ENCODE data around the gene COL4A5.

Gene COL4A5

GRCh38 chrX:108396986-108397385 is 42.7 kb upstream of the COL4A5 start:
- H3K9me3 ChIP-seq (ENCODE audit: control insufficient read depth, insufficient read depth, low read depth, low read length) = no peaks in the 10 kb centered on the region
- peaks cover 10% of the 10 kb centered on the region for H3K4me1 ChIP-seq (ENCODE audit: control insufficient read depth, insufficient read depth, low read length)
- no peak overlapping the region for H3K4me3 ChIP-seq (ENCODE audit: low read depth, low read length)
- H3K36me3 ChIP-seq (ENCODE audit: control insufficient read depth in 2 of 2, insufficient read depth in 1 of 2, low read length in 2 of 2) = no peaks in the 10 kb centered on the region
- CTCF ChIA-PET = interaction anchor here (1.0 to 1.4 kb wide), 2 partner anchors 23 to 172 kb away, joined by 3 to 4 read pairs; no protein-coding TSS in a partner anchor
- no peak overlapping the region for H3K27ac ChIP-seq (ENCODE audit: extremely low read depth, low read depth, low read length)
- TF ChIP-seq ZNF548 (tag by site-specific recombination; IDR thresholded peaks at IDR 0.05) (no peak), ZNF571 (tag by site-specific recombination; IDR thresholded peaks at IDR 0.05) (no peak), FEZF1 (tag by site-specific recombination; IDR thresholded peaks at IDR 0.05) (no peak), ZNF549 (tag by site-specific recombination; IDR thresholded peaks at IDR 0.05) (no peak), ZNF184 (tag by site-specific recombination; IDR thresholded peaks at IDR 0.05) (no peak), KLF9 (tag by site-specific recombination; IDR thresholded peaks at IDR 0.05; ENCODE audit: low read depth) (no peak), ELK4 (IDR thresholded peaks at IDR 0.05; ENCODE audit: borderline replicate concordance, low read depth, low read length) (no peak), ZNF473 (tag by site-specific recombination; IDR thresholded peaks at IDR 0.05) (no peak), ZNF76 (tag by site-specific recombination; IDR thresholded peaks at IDR 0.05; ENCODE audit: borderline replicate concordance, low read depth) (no peak), ZNF335 (tag by site-specific recombination; conservative IDR thresholded peaks at IDR 0.05) (no peak), KLF17 (tag by site-specific recombination; IDR thresholded peaks at IDR 0.05) (no peak), TCF7L2 (IDR thresholded peaks at IDR 0.05; ENCODE audit: borderline replicate concordance, low read depth, low read length) (no peak)
- TF ChIP-seq, protein P1, sequence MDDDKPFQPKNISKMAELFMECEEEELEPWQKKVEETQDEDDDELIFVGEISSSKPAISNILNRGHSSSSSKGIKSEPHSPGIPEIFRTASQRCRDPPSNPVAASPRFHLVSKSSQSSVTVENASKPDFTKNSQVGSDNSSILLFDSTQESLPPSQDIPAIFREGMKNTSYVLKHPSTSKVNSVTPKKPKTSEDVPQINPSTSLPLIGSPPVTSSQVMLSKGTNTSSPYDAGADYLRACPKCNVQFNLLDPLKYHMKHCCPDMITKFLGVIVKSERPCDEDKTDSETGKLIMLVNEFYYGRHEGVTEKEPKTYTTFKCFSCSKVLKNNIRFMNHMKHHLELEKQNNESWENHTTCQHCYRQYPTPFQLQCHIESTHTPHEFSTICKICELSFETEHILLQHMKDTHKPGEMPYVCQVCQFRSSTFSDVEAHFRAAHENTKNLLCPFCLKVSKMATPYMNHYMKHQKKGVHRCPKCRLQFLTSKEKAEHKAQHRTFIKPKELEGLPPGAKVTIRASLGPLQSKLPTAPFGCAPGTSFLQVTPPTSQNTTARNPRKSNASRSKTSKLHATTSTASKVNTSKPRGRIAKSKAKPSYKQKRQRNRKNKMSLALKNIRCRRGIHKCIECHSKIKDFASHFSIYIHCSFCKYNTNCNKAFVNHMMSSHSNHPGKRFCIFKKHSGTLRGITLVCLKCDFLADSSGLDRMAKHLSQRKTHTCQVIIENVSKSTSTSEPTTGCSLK (tag by site-specific recombination; IDR thresholded peaks at IDR 0.05) = no peak
- TF ChIP-seq, protein P2, sequence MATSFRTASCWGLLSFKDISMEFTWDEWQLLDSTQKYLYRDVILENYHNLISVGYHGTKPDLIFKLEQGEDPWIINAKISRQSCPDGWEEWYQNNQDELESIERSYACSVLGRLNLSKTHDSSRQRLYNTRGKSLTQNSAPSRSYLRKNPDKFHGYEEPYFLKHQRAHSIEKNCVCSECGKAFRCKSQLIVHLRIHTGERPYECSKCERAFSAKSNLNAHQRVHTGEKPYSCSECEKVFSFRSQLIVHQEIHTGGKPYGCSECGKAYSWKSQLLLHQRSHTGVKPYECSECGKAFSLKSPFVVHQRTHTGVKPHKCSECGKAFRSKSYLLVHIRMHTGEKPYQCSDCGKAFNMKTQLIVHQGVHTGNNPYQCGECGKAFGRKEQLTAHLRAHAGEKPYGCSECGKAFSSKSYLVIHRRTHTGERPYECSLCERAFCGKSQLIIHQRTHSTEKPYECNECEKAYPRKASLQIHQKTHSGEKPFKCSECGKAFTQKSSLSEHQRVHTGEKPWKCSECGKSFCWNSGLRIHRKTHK (tag by site-specific recombination; IDR thresholded peaks at IDR 0.05) = no peak
- TF ChIP-seq, protein P3, sequence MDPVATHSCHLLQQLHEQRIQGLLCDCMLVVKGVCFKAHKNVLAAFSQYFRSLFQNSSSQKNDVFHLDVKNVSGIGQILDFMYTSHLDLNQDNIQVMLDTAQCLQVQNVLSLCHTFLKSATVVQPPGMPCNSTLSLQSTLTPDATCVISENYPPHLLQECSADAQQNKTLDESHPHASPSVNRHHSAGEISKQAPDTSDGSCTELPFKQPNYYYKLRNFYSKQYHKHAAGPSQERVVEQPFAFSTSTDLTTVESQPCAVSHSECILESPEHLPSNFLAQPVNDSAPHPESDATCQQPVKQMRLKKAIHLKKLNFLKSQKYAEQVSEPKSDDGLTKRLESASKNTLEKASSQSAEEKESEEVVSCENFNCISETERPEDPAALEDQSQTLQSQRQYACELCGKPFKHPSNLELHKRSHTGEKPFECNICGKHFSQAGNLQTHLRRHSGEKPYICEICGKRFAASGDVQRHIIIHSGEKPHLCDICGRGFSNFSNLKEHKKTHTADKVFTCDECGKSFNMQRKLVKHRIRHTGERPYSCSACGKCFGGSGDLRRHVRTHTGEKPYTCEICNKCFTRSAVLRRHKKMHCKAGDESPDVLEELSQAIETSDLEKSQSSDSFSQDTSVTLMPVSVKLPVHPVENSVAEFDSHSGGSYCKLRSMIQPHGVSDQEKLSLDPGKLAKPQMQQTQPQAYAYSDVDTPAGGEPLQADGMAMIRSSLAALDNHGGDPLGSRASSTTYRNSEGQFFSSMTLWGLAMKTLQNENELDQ (tag by site-specific recombination; IDR thresholded peaks at IDR 0.05; ENCODE audit: low read depth) = no peak
- TF ChIP-seq, protein P4, sequence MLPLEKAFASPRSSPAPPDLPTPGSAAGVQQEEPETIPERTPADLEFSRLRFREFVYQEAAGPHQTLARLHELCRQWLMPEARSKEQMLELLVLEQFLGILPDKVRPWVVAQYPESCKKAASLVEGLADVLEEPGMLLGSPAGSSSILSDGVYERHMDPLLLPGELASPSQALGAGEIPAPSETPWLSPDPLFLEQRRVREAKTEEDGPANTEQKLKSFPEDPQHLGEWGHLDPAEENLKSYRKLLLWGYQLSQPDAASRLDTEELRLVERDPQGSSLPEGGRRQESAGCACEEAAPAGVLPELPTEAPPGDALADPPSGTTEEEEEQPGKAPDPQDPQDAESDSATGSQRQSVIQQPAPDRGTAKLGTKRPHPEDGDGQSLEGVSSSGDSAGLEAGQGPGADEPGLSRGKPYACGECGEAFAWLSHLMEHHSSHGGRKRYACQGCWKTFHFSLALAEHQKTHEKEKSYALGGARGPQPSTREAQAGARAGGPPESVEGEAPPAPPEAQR (tag by site-specific recombination; IDR thresholded peaks at IDR 0.05) = no peak
- TF ChIP-seq, protein P5, sequence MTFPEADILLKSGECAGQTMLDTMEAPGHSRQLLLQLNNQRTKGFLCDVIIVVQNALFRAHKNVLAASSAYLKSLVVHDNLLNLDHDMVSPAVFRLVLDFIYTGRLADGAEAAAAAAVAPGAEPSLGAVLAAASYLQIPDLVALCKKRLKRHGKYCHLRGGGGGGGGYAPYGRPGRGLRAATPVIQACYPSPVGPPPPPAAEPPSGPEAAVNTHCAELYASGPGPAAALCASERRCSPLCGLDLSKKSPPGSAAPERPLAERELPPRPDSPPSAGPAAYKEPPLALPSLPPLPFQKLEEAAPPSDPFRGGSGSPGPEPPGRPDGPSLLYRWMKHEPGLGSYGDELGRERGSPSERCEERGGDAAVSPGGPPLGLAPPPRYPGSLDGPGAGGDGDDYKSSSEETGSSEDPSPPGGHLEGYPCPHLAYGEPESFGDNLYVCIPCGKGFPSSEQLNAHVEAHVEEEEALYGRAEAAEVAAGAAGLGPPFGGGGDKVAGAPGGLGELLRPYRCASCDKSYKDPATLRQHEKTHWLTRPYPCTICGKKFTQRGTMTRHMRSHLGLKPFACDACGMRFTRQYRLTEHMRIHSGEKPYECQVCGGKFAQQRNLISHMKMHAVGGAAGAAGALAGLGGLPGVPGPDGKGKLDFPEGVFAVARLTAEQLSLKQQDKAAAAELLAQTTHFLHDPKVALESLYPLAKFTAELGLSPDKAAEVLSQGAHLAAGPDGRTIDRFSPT (tag by site-specific recombination; IDR thresholded peaks at IDR 0.05) = no peak
- POLR2A ChIA-PET = no interaction called here
